Measurements from ENCODE around the gene SCAMP2. TPM values are rescaled to one million over a fixed set of nuclear protein-coding genes. Genes with fewer than 3 reads are reported as not detected.

Gene SCAMP2
- total and polyA plus RNA-seq, 2 of the 13 experiments (the other 11 are each of a cell fraction or from before 2014, with no cell fraction given): 34.8 to 121 TPM

DNA sequence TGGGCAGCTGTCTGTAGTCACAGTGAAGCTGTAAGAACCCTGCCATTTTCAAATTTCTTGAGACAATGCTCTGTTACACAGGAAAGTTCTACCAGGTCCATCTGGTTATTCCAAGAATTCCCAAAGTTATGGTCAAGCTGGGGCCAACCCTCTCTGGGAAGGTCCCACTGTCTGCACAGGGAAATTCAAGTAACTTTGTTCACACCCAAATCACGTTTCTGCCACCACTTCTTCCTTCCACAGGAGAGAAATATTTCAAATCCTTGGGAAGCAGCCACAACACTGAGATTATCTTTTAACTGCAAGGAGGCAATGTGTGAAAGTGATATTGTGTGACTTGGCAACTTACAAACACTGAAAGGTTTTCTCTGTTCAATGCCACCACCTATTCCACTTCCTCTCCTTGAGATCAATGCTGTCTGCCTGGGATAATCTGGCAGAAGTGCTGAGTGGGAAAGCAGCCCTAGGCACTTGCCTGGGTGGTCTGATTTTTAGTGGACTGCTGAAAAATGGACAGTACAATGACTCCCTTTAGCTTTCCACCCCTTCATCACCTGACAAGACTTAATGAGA, 5.6 kb downstream of the SCAMP2 start:
- peaks cover 0 to 2% of the 10 kb centered on the region in 2 experiments; a peak in 4 of 5 replicates for H3K36me3 ChIP-seq (replicated peaks in 1 of 2; ENCODE audit: control insufficient read depth in 1 of 2, insufficient read depth in 2 of 2, low read length in 2 of 2)
- H3K4me2 ChIP-seq (ENCODE audit: low read depth, low read length): peak overlapping the region; percentile 28; the same call in 1 of the 2 replicates
- in situ Hi-C loops (cut with HindIII; ENCODE audit: extremely low pct_ligation_motif_present, low pct_unique_long_range_greater_than_20kb) (no loop called here), intact Hi-C loops (cut with micrococcal nuclease; ENCODE audit: unreplicated experiment) (no loop called here)
- no peak for DNase-seq (ENCODE audit: low spot score)
- peaks cover 82% of the 10 kb centered on the region for H3K4me1 ChIP-seq (ENCODE audit: insufficient read depth, low read length)
- ATAC-seq: peak; percentile 22; the same call in 2 of the 3 replicates
- no peak for FAIRE-seq
- H3K9me3 ChIP-seq (ENCODE audit: low read length): no peaks in the 10 kb centered on the region
- H3K79me2 ChIP-seq (ENCODE audit: insufficient read depth, low read length): peaks cover 72% of the 10 kb centered on the region
- no peaks in the 10 kb centered on the region; a peak in 1 of 5 replicates for H3K27me3 ChIP-seq (ENCODE audit: control insufficient read depth in 1 of 2, insufficient read depth in 2 of 2, low read length in 2 of 2)
- no peak overlapping the region for H2AFZ ChIP-seq (ENCODE audit: low read length)
- peak overlapping the region; percentile 20 for H3K27ac ChIP-seq (ENCODE audit: extremely low read length, insufficient read depth, low read length)
- H3K4me3 ChIP-seq (replicated peaks in 1 of 3; ENCODE audit: insufficient read depth in 1 of 3, low read depth in 2 of 3, low read length in 3 of 3): no peak overlapping the region; a peak in 1 of 6 replicates
- CTCF ChIA-PET (ENCODE audit: low intra/inter-chr PET ratio, low total read pairs): no interaction called here
- WGBS (ENCODE audit: low lambda C conversion rate): 76% methylated on average over 1 of the region's 1 CpG
- TF ChIP-seq ZSCAN12 (CRISPR knock-in tag; IDR thresholded peaks at IDR 0.05) (no peak), ZBTB8A (CRISPR knock-in tag; IDR thresholded peaks at IDR 0.05; ENCODE audit: borderline replicate concordance, low read depth) (no peak), DR1 (CRISPR knock-in tag; IDR thresholded peaks at IDR 0.05) (no peak), SUZ12 (IDR thresholded peaks at IDR 0.05; ENCODE audit: low read depth, low read length) (no peak), ZNF564 (CRISPR knock-in tag; IDR thresholded peaks at IDR 0.05) (no peak), HNRNPLL (IDR thresholded peaks at IDR 0.05; ENCODE audit: low read depth, low read length, poor library complexity, severe bottlenecking) (no peak), MTA1 (CRISPR knock-in tag; IDR thresholded peaks at IDR 0.05; ENCODE audit: borderline replicate concordance) (no peak), THYN1 (CRISPR knock-in tag; IDR thresholded peaks at IDR 0.05; ENCODE audit: borderline replicate concordance, low read depth) (no peak), MXD4 (CRISPR knock-in tag; IDR thresholded peaks at IDR 0.05) (no peak), ZMYM2 (CRISPR knock-in tag; IDR thresholded peaks at IDR 0.05) (no peak)
- TF ChIP-seq, protein P1, sequence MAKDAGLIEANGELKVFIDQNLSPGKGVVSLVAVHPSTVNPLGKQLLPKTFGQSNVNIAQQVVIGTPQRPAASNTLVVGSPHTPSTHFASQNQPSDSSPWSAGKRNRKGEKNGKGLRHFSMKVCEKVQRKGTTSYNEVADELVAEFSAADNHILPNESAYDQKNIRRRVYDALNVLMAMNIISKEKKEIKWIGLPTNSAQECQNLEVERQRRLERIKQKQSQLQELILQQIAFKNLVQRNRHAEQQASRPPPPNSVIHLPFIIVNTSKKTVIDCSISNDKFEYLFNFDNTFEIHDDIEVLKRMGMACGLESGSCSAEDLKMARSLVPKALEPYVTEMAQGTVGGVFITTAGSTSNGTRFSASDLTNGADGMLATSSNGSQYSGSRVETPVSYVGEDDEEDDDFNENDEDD (CRISPR knock-in tag; IDR thresholded peaks at IDR 0.05; ENCODE audit: borderline replicate concordance): no peak
- no peak overlapping the region for H3K9ac ChIP-seq (ENCODE audit: insufficient read depth, low read depth, low read length)
- peaks cover 20% of the 10 kb centered on the region for H4K20me1 ChIP-seq (ENCODE audit: insufficient read depth, low read length)
- POLR2A ChIA-PET: interaction anchor here (1.5 kb wide), 1 partner anchor 22 kb away, joined by 4 read pairs; the partner anchor contains the start of gene MPI
- no TSS peak for BruUV-seq (replicated peaks)

All from HepG2 (cell line).